Endometrium (tissue), 2 donors: Measurements from ENCODE around the gene TIGAR.
A peak's percentile ranks its signal among the peaks of the same experiment; 100 is the strongest.

Experiments used
- FAIRE-seq: peaks from 2 replicates; lab custom pipeline; 2012; peaks lifted over from hg19 to GRCh38; lab: Jason Lieb, UNC
- donor health status: control.
- donor health status: control.

TIGAR gene

DNA sequence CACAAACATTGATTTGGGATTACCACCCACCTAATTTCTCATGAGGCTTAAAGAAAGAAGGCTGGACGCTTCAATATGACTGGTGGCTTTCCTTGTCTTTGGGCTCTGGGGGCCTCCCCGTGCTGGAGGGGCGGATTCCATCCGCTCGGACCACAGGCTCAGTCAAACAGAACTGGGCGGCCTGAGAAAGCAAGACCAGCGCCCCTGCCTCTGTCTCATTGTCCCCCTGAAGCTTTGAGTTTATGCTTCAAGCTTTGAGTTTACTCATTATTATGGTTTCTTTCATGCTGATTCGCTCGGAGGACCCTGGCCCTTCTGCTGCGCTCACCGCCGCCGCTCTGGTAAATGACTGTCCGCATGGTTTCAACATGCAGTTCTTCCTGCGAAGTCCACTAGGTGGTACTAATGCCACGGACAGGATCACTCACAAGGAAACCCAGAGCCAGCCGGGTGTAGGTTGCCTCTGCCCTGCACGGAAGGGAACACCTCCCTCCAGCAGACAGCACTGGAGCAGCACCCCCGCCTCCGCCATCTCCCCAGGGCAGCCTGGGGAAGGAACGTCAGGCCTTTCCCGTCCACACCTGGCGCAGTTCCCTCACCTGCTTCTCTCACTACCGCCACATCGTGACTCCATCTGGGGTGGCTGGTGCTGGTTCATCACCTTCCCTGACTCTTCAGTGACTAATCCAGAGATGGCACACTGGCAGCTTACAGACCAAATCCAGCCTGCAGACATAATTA, 13.2 kb upstream of the TIGAR start:
- FAIRE-seq, result peak; percentile 33

DNA sequence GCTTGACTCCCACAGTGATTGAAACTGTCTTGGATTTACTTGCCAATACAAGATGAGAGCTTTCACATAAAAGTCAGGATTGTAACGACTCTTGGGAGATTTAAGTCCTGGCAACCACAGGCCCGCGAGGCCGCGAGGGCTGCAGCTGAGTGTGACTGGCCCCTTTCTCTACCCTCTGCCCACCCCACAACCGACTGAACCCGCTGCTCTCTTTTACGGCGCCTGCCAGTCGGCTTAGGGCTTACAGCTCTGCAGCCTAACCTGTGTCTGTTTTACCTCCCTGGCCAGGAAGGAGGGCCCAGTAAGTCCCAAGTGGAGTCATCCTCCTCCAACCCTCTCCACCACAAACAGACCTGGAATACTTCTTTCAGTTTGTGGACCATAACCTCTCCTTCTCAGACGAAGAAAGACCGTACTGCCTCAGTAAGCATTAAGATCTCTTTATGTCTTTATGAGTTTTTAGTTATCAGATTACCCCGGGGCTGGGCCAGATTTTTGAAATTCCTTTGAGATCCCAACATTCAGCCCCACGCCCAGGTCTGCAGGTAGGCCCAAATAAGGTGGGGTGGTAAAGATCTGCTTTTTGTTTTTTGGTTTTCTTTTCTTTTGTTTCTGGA, 12.6 kb upstream of the TIGAR start:
- FAIRE-seq, result no peak

DNA sequence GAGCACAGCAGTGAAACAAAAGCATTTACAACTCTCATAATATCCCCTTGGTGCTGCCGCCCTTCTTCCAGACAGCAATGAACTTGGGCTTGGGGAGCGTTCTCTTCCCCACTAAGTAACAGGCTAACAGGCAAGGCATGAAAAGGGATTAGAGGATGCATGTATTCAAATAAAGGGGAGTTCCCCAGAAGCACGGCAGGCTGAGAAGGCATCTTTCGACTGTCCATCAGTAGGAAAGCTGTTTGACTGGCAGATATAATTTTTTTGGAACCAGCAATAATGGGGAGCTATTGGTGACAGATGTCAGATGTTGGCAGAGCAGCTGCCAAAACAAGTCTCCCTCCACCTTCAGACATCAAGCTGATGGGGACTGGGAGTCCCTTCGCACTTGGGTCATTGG, 9.2 kb upstream of the TIGAR start:
- FAIRE-seq, result no peak

DNA sequence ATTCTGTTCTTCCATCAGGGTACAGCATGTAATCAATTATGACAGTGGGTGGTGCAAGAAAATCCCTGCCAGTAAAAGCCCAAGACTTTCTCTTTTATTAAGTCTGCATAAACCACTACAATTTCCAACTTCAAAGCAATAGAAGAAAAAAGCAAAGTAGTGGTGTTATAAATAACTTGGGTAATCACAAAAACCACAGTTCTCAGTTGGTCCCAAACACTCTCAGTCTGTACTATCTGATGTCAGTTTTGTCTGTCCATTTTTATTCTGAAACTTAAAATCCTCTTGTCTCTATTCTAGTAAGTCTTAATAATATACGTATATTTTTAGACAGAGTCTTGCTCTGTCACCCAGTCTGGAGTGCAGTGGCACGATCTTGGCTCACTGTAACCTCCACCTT, 8.8 kb upstream of the TIGAR start:
- no peak for FAIRE-seq

DNA sequence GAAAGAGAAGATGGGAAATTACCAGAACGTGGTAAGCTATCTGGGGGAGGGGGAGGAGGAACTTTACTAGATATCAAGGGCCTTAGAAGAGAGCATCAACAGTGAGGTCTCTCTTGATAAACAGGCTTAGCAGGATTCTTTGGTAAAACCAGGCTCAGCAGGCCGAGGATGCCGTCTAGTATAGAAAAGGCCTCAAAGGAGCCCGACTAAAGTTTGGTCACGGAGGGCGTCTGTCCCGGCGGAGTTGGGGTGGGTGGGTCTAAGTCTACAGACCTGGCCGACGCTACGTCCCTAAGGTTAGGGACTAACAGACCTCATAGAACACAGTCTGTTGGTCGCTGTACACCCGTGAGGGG, 538 bp upstream of the TIGAR start:
- no peak for FAIRE-seq

DNA sequence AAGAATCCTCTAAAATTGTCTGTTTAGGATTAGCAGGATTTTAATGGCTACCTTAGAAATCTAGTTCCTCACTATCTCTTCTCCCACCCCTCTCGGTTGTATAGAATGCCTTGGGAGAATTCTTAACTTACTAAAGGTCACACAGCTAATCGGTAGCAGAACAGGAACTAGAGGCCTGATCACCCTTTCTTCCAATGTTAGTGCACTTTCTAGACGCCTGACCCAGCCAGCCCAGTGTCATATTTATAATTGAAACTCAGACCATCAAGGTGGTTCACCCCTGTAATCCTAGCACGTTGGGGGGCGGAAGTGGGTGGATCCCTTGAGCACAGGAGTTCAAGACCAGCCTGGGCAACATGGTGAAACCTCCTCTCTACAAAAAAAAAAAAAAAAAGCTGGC, 1.7 kb downstream of the TIGAR start:
- no peak for FAIRE-seq

DNA sequence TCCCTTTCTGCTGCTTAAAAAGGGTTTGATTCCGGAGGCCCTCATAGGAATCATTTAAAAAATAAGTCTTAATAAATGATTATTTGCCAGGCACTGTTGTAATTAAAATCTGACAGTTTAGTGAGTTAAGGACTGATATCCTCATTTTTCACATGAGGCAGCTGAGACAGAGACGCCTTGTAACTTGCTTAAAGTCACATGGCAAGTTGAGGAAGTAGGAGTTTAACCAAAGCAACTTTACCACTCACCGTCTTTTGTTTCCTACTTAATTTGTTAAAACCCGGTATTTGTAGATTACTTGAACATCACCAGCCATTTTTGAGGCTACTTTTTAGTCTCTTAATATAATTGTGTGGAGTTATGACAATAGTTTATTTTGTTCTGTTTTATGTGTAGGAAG, 2.4 kb downstream of the TIGAR start:
- no peak for FAIRE-seq

DNA sequence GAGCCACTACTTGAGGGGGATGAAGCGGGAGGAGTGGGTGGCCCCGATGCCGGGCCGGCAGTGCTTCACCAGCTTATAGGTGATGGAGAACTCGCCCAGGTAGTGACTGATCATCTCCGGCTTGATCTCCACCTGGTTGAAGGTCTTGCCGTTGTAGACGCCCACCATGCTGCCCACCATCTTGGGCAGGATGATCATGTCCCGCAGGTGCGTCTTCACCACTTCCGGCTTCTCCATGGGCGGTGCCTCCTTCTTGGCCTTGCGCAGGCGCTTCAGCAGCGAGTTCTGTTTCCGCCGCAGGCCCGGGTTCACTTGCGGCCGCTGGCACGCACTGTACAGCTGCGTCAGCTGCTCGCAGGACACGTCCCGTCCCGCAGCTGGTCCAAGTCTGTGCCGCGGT, 3.4 kb downstream of the TIGAR start:
- no peak for FAIRE-seq

DNA sequence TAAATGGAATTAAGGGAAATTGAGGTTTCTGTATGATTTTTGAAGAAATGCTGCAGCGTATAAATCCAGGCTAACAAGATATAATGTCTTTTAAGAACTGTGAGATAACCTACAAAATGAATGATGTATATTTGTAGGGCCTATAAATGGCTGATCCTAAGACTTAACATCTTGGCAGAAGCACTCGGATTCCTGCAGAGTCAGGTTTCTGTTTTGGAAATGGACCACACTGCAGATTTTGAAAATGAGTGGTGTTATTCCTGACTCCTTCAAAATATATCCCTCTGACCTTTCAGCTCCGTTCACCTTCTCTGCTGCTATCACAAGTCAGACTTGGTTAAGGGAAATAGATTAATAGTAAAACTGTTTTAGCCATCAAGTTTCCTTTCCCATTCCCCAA, 5.0 kb downstream of the TIGAR start:
- FAIRE-seq, result no peak

DNA sequence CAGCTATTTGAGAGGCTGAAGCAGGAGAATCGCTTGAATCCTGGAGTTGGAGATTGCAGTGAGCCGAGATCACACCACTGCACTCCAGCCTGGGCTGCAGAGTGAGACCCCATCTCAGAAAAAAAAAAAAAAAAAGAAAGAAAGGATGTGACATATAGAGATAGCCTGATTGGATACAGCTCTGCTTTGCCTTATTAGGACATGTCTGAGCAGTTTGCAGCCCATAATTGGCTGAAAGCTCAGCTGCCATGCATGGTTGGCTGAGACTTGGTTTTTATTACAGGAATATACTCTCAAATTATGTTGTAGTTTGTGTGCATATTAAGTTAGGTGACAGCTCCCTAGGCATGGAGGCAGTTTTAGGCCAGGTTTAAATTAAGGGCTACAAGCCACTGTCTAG, 6.3 kb downstream of the TIGAR start:
- FAIRE-seq, result no peak

DNA sequence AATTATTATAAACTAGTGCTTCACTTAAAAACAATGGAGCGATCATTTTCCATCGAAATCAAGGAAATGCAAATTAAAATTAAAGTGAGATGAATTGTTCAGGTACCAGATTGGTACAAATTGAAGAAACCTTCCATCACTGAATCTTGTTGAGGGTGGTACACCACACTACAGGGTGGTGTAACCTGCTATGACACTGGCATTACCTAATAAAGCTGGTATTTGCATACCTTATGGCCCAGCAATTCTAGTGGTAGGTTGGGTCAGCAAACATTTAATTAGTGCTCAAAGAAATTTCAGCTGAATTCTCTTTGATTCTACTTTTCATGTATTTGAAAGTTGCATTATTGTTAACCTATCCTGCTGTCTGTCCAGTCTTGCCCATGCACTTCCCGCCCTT, 9.2 kb downstream of the TIGAR start:
- FAIRE-seq, result no peak

DNA sequence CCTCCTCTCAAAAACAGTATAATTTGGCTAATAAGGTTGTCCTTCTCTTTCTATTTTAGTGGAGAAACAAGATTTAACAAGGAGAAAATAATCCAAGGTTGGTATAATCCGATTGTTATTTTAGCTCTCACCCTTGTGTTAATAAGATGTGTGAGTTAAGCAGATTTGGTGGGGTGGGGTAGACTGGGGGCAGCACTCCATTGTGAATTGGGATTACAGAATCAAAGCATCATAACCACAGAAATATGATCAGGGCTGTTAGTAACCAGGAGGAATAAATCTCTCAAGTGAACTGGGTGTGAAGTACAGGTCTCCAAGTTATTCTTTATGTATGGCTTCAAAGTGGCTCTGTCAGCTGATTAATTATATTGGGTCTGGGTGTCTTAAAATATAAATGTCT, 10.2 kb downstream of the TIGAR start:
- FAIRE-seq, result no peak

DNA sequence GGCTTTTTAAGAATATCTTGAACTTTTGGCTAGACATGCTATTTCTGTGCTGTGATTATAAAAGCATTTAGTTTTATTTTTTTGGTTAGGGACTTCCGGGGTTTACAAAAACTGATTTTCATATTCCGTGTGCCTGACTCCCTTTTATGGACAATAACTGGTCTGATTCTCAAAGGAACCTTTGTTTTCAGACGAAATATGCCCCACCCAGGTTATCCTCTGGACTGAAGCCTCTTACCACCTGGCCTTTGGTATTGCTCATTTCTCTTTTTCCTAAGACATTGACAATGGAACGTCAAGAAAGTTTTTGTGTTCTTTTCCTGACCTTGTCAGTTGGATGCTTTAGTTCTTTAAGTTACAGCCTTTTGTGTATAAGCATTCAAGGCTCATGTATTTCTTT, 10.8 kb downstream of the TIGAR start:
- FAIRE-seq, result no peak

DNA sequence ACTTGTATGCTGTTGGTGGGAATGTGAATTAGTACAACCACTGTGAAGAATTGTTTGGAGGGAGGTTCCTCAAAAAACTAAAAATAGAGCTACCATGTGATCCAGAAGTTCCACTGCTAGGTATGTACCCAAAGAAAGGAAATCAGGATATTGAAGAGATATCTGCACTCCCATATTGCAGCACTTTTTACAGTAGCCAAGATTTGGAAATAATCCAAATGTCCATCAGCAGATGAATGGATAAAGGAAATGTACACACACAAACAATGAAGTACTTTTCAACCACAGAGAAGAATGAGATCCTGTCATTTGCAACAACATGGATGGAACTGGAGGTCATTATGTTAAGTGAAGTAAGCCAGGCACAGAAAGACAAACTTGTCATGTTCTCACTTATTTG, 25.9 kb downstream of the TIGAR start:
- FAIRE-seq, result no peak

DNA sequence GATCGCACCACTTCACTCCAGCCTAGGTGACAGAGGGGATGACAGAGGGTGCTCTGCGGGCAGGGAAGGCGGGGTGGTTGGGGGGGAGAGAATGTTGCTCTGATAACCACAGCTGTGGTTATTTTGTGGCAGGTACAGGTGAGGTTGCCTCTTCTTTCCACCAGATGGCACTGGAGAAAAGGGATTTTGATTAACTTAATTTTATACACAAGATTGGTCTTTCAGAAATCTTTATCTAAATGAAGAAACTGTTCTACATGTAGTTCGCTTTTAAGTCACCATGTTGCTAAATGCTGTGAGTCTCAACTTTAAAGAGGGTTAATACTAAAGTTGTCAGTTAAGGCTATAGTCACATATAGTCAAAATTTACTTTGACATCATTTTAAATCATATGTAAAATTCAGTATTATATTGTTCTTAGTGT, 32.8 kb downstream of the TIGAR start:
- no peak for FAIRE-seq

DNA sequence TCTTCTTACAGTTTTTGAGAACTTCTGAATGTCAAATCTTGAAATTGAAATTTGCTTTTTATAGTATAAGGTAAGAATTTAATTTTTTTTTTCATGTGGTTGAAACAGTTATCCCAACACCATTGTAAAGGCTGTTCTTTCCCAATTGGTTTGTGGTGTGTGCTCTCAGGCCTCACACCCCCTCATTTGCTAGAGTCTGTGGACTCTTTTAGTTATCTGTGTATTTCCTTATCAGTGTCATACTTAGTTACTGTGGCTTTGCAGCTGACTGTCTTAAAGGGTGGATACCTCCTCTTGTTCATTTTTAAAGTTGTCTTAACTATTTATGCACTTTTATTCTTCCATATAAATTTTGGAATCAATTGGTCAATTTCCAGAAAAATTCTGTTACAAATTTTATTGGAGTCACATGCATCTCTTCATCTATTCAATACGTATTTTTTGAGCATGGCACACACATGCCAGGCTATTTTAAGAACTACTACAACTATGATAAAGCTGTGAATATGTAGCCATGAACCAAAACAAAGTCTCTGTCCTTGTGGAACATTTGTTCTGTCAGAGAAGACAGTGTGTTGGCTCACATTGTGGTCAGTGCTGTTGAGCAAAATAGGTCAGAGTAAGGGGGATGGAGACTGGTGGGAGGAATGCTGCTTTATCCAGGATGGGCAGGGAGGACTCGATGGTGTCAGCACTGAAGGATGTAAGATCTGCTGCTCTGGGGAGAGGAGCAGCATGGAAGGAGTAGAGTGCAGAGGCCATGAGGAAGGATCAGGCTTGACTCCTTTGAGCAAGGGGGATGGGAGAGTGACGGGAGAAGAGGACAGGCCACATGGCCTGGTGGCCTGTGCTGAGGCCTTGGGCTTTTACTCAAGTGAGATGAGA, 34.4 kb downstream of the TIGAR start:
- FAIRE-seq, result no peak

DNA sequence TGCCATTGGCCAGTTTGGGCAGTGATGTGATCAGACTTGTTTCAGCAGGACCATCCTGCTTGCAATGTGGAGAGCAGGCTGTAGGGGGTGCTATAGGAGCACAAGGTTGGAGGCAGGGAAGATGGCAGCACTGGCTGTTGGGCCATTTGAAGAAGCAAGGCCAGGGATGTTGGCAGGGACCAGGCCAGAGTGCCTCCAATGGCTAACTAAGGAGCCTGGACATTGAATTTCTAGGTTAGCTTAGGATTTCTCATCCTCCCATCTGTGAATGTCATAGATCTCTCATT, 35.0 kb downstream of the TIGAR start:
- no peak for FAIRE-seq

DNA sequence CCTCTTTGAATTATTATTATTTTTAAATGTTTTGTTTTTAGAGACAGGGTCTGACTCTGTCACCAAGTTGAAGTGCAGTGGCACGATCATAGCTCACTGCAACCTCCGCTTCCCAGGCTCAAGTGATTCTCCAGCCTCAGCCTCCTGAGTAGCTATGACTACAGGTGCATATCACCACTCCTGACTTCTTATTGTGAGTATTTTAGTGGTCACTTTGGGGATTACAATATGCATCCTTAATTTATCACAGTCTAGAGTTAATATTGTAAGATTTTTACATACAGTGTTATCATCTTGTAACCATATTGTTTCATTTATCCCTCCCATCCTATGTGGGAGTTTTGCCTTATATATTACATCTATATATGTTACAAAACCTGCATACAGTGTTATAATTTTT, 45.1 kb downstream of the TIGAR start:
- no peak for FAIRE-seq

DNA sequence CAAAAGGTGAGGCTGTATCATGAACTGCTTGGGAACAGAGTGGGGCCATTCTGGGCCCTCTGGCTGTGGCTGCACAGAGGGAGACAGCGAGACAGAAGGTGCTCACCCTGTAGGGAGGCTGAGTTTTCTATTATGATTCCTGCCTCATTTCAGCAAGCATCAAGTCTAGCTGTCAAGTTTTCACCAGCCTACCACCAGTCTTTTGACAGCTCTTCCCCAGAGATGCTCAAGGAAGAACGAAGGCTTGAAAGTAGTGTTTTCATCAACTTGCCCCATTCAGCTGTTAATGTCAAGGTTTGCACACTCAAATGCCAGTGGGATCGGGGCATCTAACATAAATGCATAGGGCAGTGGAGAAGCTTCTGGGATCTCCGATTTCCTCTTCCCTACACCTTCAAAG, 48.5 kb downstream of the TIGAR start:
- no peak for FAIRE-seq

DNA sequence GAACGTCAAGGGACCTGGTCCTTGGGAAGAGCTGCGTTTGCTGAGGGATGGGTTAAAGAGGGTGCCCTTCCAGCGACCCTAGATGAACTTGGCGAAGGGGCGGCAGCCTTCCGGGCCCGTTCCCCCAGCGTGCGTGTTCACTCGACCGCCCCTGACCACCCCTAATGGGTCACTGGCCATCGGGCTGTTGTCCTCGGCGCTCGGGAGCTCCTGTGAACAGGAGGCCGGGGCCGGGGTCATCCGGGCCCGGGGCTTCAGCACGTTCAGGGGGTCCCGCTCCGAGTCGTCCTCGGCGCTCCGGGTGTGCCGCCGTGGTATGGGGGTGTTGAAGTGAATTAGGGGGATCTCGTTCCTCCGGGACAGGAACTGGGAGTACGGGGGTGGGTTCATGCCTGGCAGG, 49.3 kb downstream of the TIGAR start:
- no peak for FAIRE-seq

DNA sequence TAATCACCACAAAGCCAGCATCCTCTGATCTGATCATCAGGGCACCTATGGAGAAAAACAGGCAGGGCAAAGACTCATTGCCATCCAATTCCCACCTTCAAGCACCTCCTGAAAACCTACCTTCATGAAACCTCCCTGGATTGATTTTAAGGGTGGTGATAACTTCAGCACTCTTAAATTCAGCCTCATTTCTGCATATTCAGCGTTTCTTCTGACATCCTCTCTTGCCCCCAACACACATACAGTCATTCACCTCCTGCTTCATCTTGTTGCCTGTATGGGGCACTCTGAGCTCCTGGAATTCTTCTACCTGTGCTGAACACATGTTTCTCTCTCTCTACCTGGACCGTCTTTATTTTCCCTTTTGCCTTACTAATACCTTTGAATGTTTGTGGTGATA, 51.6 kb downstream of the TIGAR start:
- FAIRE-seq, result no peak

DNA sequence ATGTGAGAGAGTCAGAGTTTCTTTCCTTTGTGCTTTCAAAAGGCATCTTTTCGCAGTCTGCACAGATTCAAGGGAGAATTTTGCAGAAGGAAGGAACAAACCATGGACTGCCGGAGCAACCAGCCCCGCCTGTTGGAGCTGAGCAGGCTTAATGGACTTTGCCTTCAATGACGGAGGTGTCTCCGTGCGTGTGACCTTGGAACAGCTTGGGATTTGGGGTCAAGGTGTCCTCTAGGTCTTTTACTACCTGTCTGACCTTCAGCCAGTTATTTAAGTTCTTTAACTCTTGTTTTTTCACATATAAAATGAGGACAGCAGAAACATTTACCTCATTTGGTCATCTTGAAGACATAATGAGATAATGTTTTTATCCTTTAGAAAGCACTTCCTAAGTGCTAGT, 54.4 kb downstream of the TIGAR start:
- FAIRE-seq, result no peak

DNA sequence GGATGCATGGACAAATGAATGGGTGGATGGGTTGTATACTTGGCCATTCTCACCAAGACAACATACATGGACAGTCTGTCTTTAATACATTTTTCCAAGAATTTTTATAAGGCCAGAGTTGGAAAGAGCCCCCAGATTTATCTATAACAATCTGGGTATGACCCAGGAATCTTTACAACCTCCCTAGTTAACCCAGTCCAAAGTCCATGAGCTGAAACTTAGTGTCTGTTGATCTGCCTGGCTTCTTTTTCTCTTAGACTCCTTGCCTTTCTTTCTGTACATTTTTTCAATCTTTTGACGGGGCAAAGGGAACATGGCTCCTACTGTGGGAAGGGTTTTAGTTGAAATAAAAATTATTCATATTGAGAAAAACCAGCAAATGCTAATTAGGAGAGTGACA, 57.8 kb downstream of the TIGAR start:
- no peak for FAIRE-seq

DNA sequence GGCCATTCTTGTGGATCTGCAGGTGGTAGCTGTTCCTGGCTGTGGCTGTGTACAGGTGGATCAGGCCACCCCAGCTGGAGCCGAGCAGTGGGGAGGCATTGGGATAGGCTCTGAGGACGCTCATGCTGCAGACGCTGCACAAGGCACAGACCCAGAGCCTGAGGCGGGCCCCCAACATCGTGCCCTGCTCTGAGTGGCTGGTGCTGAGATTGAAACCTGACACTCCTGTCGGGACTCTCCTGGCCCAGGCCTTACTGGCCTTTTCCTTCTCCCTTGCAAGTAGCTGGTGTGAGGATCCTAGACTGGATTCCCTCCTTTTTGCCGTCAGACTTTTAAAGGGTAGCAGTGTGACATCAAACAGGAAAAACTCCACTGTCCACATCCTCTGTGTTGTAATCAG, 58.4 kb downstream of the TIGAR start, which contains the start of gene FGF23:
FGF23 (minus strand) TSS at position 308 of the 400 bp plus-strand sequence; CDS start at position 178, 130 bp downstream.
- FAIRE-seq, result no peak
